ENCODE data around the gene TMEM258. TPM values are rescaled to one million over a fixed set of nuclear protein-coding genes. Genes with fewer than 3 reads are reported as not detected.

The TMEM258 gene
- polyA plus RNA-seq, 2 of the 4 experiments (the other 2 are of a cell fraction) = 257 to 280 TPM

- DNase-seq (ENCODE audit: low read depth in 1 of 2, low spot score in 1 of 2) (no peak), ATAC-seq (peak in 1 of 2 experiments; percentile 5; a peak in 1 of 6 replicates), FAIRE-seq (no peak)
- 82% methylated on average over 15 of the region's 26 CpGs for WGBS (ENCODE audit: missing lambda C conversion rate)
- peaks cover 77% of the 10 kb centered on the region for H3K4me1 ChIP-seq
- ChIA-PET POLR2A (no interaction called here), CTCF (interaction anchor here (0.6 to 7.2 kb wide), 9 partner anchors 9 to 342 kb away, joined by 3 to 44 read pairs (median 9); no protein-coding TSS in a partner anchor)
- H3K9me3 ChIP-seq = no peaks in the 10 kb centered on the region
- peak overlapping the region; percentile 42 to 74; a peak in 4 of 6 replicates for H3K27ac ChIP-seq
- H3K4me3 ChIP-seq = no peak overlapping the region
- no peak for TF ChIP-seq MYC (IDR thresholded peaks at IDR 0.05; ENCODE audit: borderline replicate concordance, low read length)
- TF ChIP-seq ZFP36 (IDR thresholded peaks at IDR 0.05; ENCODE audit: borderline replicate concordance, partially characterized antibody) = no peak
- no peak for TF ChIP-seq CTCF (IDR thresholded peaks at IDR 0.05)
- TF ChIP-seq EHF (CRISPR knock-in tag; IDR thresholded peaks at IDR 0.05) = no peak
- no peak for TF ChIP-seq HOXA7 (CRISPR knock-in tag; IDR thresholded peaks at IDR 0.05)
- no peak for TF ChIP-seq FOXS1 (CRISPR knock-in tag; IDR thresholded peaks at IDR 0.05)
- no peak for TF ChIP-seq HES2 (IDR thresholded peaks at IDR 0.05)
- TF ChIP-seq JUN (IDR thresholded peaks at IDR 0.05) = no peak
- TF ChIP-seq PHF8 (IDR thresholded peaks at IDR 0.05; ENCODE audit: borderline replicate concordance, low read depth) = no peak
- no peak for TF ChIP-seq MAX (IDR thresholded peaks at IDR 0.05)
- TF ChIP-seq NFE2L2 (conservative IDR thresholded peaks at IDR 0.05; ENCODE audit: low read length) = no peak
- no peak for TF ChIP-seq EHMT2 (IDR thresholded peaks at IDR 0.05; ENCODE audit: low read depth)
- H3K4me2 ChIP-seq = 0 out of 3 replicates have a peak overlapping the region, but pooled peaks have one; percentile 27
These were observed 26.7 kb downstream of the TMEM258 start for GRCh38 chr11:61765550-61766253.

- WGBS (ENCODE audit: missing lambda C conversion rate) = 72% methylated on average over 20 of the region's 22 CpGs
- TF ChIP-seq HES2 (IDR thresholded peaks at IDR 0.05) (no peak), EHMT2 (IDR thresholded peaks at IDR 0.05; ENCODE audit: low read depth) (no peak), KDM5A (IDR thresholded peaks at IDR 0.05) (no peak), ZFP36 (IDR thresholded peaks at IDR 0.05; ENCODE audit: borderline replicate concordance, partially characterized antibody) (no peak), JUN (IDR thresholded peaks at IDR 0.05) (no peak), TFCP2L1 (CRISPR knock-in tag; IDR thresholded peaks at IDR 0.05) (no peak), ZNF302 (CRISPR knock-in tag; IDR thresholded peaks at IDR 0.05) (no peak), MAZ (IDR thresholded peaks at IDR 0.05; ENCODE audit: borderline replicate concordance, low read depth, low read length) (no peak), CTCF (IDR thresholded peaks at IDR 0.05) (no peak)
- ATAC-seq (peak; percentile 7 to 33; a peak in 4 of 6 replicates), DNase-seq (ENCODE audit: low read depth in 1 of 2, low spot score in 1 of 2) (no peak), FAIRE-seq (no peak)
- Histone ChIP-seq H3K27ac (peak overlapping the region in 1 of 2 experiments; percentile 74; a peak in 4 of 6 replicates), H3K4me2 (no peak overlapping the region), H3K4me3 (no peak overlapping the region), H3K9me3 (no peaks in the 10 kb centered on the region), H3K4me1 (peaks cover 68% of the 10 kb centered on the region)
- ChIA-PET POLR2A (no interaction called here), CTCF (interaction anchor here (1.1 to 7.2 kb wide), 6 partner anchors 11 to 33 kb away, joined by 3 to 44 read pairs (median 8); no protein-coding TSS in a partner anchor)
These were observed 27.7 kb downstream of the TMEM258 start for GRCh38 chr11:61764606-61765260.

All from A549 (cell line).